Stimulated activated naive CD8-positive, alpha-beta T cell treated with anti-CD3 and anti-CD28 coated beads, Interleukin-15, amount 100 ng/mL, for 72 hours (primary cell): Measurements from ENCODE around the gene ZNF770.
"Not testable (repeated sequence)": the region's sequence is repeated elsewhere in the genome, so short reads cannot be mapped to it uniquely, and the experiment has no call there.

Source experiments
- ATAC-seq: fragments of 150-1000 bp; cut with Tn5 transposase; 2 replicates; pipeline ENCODE4 v1.10.0; 2021; ENCODE audit warnings: mild to moderate bottlenecking, moderate library complexity
- DNase-seq, 2 donors: peaks; one replicate each; pipeline ENCODE4 v3.0.0; 2021 to 2022
- H3K27ac Mint-ChIP-seq, 2 donors: one replicate each; pipeline ENCODE4 v1.8.0; 2022; ENCODE audit warnings: mild to moderate bottlenecking in 2 of 2, mixed read lengths in 2 of 2, moderate library complexity in 2 of 2
- H3K27me3 Mint-ChIP-seq: one replicate; pipeline ENCODE4 v1.8.0; 2022; ENCODE audit warnings: mixed read lengths
- H3K4me1 Mint-ChIP-seq: one replicate; pipeline ENCODE4 v1.8.0; 2022; ENCODE audit warnings: mild to moderate bottlenecking, mixed read lengths
- H3K4me3 Mint-ChIP-seq, 2 donors: one replicate each; pipeline ENCODE4 v1.8.0; 2022; ENCODE audit warnings: mild to moderate bottlenecking in 2 of 2, mixed read lengths in 2 of 2, moderate library complexity in 1 of 2
- H3K9me3 Mint-ChIP-seq, 2 donors: one replicate each; pipeline ENCODE4 v1.8.0; 2022; ENCODE audit warnings: mixed read lengths in 2 of 2

Gene ZNF770

GRCh38 chr15:34987609-34988026 is 469 bp downstream of the ZNF770 start:
- DNase-seq (no peak), ATAC-seq (no peak)
- peaks cover 40% of the 10 kb centered on the region for H3K4me1 Mint-ChIP-seq
- H3K9me3 Mint-ChIP-seq, result no peaks in the 10 kb centered on the region
- no peaks in the 10 kb centered on the region for H3K27me3 Mint-ChIP-seq
- H3K4me3 Mint-ChIP-seq, result peak overlapping the region; percentile 94 to 98
- H3K27ac Mint-ChIP-seq, result peak overlapping the region; percentile 98 to 99

- ATAC-seq, result no peak
- peak overlapping the region; percentile 94 to 98 for H3K4me3 Mint-ChIP-seq
- peaks cover 41% of the 10 kb centered on the region for H3K4me1 Mint-ChIP-seq
- no peak for DNase-seq
- no peaks in the 10 kb centered on the region for H3K27me3 Mint-ChIP-seq
- H3K9me3 Mint-ChIP-seq, result no peaks in the 10 kb centered on the region
- H3K27ac Mint-ChIP-seq, result peak overlapping the region; percentile 98 to 99
Observed at GRCh38 chr15:34986771-34987480, 1.2 kb downstream of the ZNF770 start.

- Mint-ChIP-seq H3K9me3 (no peaks in the 10 kb centered on the region), H3K4me1 (peaks cover 44% of the 10 kb centered on the region), H3K27me3 (no peaks in the 10 kb centered on the region), H3K27ac (peak overlapping the region; percentile 85 to 98), H3K4me3 (peak overlapping the region; percentile 94 to 98)
- no peak for ATAC-seq
- no peak for DNase-seq
Observed at GRCh38 chr15:34986326-34986725, 1.8 kb downstream of the ZNF770 start.

GRCh38 chr15:34984889-34985630 is 3.0 kb downstream of the ZNF770 start:
- Mint-ChIP-seq H3K27me3 (no peaks in the 10 kb centered on the region), H3K27ac (peak overlapping the region; percentile 46 to 74), H3K9me3 (no peaks in the 10 kb centered on the region), H3K4me1 (peaks cover 45% of the 10 kb centered on the region), H3K4me3 (peak overlapping the region; percentile 57 to 74)
- ATAC-seq (no peak), DNase-seq (no peak)

GRCh38 chr15:34976743-34977142 is 11.3 kb downstream of the ZNF770 start:
- Mint-ChIP-seq H3K4me3 (no peak overlapping the region), H3K9me3 (no peaks in the 10 kb centered on the region), H3K27me3 (no peaks in the 10 kb centered on the region), H3K4me1 (peaks cover 8% of the 10 kb centered on the region), H3K27ac (no peak overlapping the region)
- DNase-seq (no peak), ATAC-seq (no peak)

GRCh38 chr15:34976073-34976472 is 12.0 kb downstream of the ZNF770 start:
- no peak for ATAC-seq
- no peaks in the 10 kb centered on the region for H3K27me3 Mint-ChIP-seq
- H3K9me3 Mint-ChIP-seq, result no peaks in the 10 kb centered on the region
- no peak overlapping the region for H3K4me3 Mint-ChIP-seq
- H3K27ac Mint-ChIP-seq, result peak overlapping the region in 1 of 2 donors; percentile 4
- DNase-seq, result no peak
- peaks cover 1% of the 10 kb centered on the region for H3K4me1 Mint-ChIP-seq

GRCh38 chr15:34973512-34973911 is 14.6 kb downstream of the ZNF770 start:
- Mint-ChIP-seq H3K27ac (no peak overlapping the region), H3K9me3 (no peaks in the 10 kb centered on the region), H3K4me3 (no peak overlapping the region), H3K27me3 (no peaks in the 10 kb centered on the region), H3K4me1 (peaks cover 15% of the 10 kb centered on the region)
- DNase-seq (no peak), ATAC-seq (no peak)

GRCh38 chr15:34970098-34970643 is 17.9 kb downstream of the ZNF770 start:
- peak overlapping the region; percentile 97 to 99 for H3K27ac Mint-ChIP-seq
- H3K4me1 Mint-ChIP-seq, result peaks cover 47% of the 10 kb centered on the region
- not testable (repeated sequence) for H3K27me3 Mint-ChIP-seq, H3K9me3 Mint-ChIP-seq, DNase-seq
- H3K4me3 Mint-ChIP-seq, result peak overlapping the region; percentile 93 to 100
- peak; percentile 6 for ATAC-seq

- DNase-seq (peak; percentile 90 to 94), ATAC-seq (peak; percentile 98)
- Mint-ChIP-seq H3K27me3 (no peaks in the 10 kb centered on the region), H3K4me1 (peaks cover 47% of the 10 kb centered on the region), H3K27ac (peak within 1 kb of the TSS; percentile 97 to 99), H3K4me3 (peak within 1 kb of the TSS; percentile 93 to 100), H3K9me3 (no peaks in the 10 kb centered on the region)
Observed at GRCh38 chr15:34969340-34970097, 18.6 kb downstream of the ZNF770 start, which contains the start of gene AQR. AQR (minus strand) TSS chr15:34969742; CDS start chr15:34969613, 129 bp downstream.

GRCh38 chr15:34964277-34964676 is 23.8 kb downstream of the ZNF770 start:
- Mint-ChIP-seq H3K4me3 (no peak overlapping the region), H3K4me1 (peaks cover 47% of the 10 kb centered on the region), H3K27ac (no peak overlapping the region), H3K27me3 (no peaks in the 10 kb centered on the region), H3K9me3 (no peaks in the 10 kb centered on the region)
- DNase-seq, result no peak
- ATAC-seq, result no peak

GRCh38 chr15:34953851-34954250 is 34.2 kb downstream of the ZNF770 start:
- Mint-ChIP-seq H3K27me3 (no peaks in the 10 kb centered on the region), H3K4me3 (no peak overlapping the region), H3K4me1 (no peaks in the 10 kb centered on the region), H3K9me3 (no peaks in the 10 kb centered on the region), H3K27ac (peak overlapping the region in 1 of 2 donors; percentile 34)
- DNase-seq (no peak), ATAC-seq (no peak)

- no peak for ATAC-seq
- Mint-ChIP-seq H3K27ac (no peak overlapping the region), H3K4me1 (no peaks in the 10 kb centered on the region), H3K27me3 (no peaks in the 10 kb centered on the region), H3K4me3 (no peak overlapping the region), H3K9me3 (no peaks in the 10 kb centered on the region)
- no peak for DNase-seq
Observed at GRCh38 chr15:34952481-34952880, 35.6 kb downstream of the ZNF770 start.

- Mint-ChIP-seq H3K27ac (no peak overlapping the region), H3K27me3 (no peaks in the 10 kb centered on the region), H3K4me1 (no peaks in the 10 kb centered on the region), H3K4me3 (no peak overlapping the region), H3K9me3 (no peaks in the 10 kb centered on the region)
- ATAC-seq, result no peak
- DNase-seq, result no peak
Observed at GRCh38 chr15:34951993-34952392, 36.1 kb downstream of the ZNF770 start.

- Mint-ChIP-seq H3K4me1 (no peaks in the 10 kb centered on the region), H3K9me3 (no peaks in the 10 kb centered on the region), H3K27me3 (no peaks in the 10 kb centered on the region), H3K4me3 (no peak overlapping the region), H3K27ac (no peak overlapping the region)
- DNase-seq, result no peak
- no peak for ATAC-seq
Observed at GRCh38 chr15:34944936-34945335, 43.2 kb downstream of the ZNF770 start.

- Mint-ChIP-seq H3K9me3 (no peaks in the 10 kb centered on the region), H3K4me1 (no peaks in the 10 kb centered on the region), H3K27ac (no peak overlapping the region), H3K4me3 (no peak overlapping the region), H3K27me3 (no peaks in the 10 kb centered on the region)
- no peak for ATAC-seq
- DNase-seq, result no peak
Observed at GRCh38 chr15:34943711-34944110, 44.4 kb downstream of the ZNF770 start.
